SKM-1 treated with dmso at 0.1 percent for 144 hours (cell line): ENCODE data around the gene HYAL2.

ENCODE experiments used
- DNase-seq: peaks from one replicate; lab custom pipeline; 2025; ENCODE audit not compliant: unreplicated experiment; lab: John Stamatoyannopoulos, UW

HYAL2 gene

GRCh38 chr3:50350527-50351322, 28.2 kb upstream of the HYAL2 start, which contains the start of the genes CYB561D2 and NPRL2:
Gene CYB561D2, plus strand, starts transcription at chr3:50350862. Its CDS starts 572 bp downstream, at chr3:50351434.
Gene NPRL2, minus strand, starts transcription at chr3:50350775. Its CDS starts 123 bp downstream, at chr3:50350652.
- DNase-seq = peak; percentile 91

- no peak for DNase-seq
Observed at GRCh38 chr3:50350213-50350526, 27.6 kb upstream of the HYAL2 start.

GRCh38 chr3:50347187-50347813, 24.8 kb upstream of the HYAL2 start:
- peak; percentile 15 for DNase-seq

GRCh38 chr3:50345586-50346234, 23.2 kb upstream of the HYAL2 start, which contains the start of gene ZMYND10:
Gene ZMYND10, minus strand, starts transcription at chr3:50345732. Its CDS starts 153 bp downstream, at chr3:50345579.
- DNase-seq = no peak

GRCh38 chr3:50345008-50345407, 22.5 kb upstream of the HYAL2 start:
- no peak for DNase-seq

GRCh38 chr3:50342813-50343633, 20.5 kb upstream of the HYAL2 start:
- no peak for DNase-seq

GRCh38 chr3:50341996-50342650, 19.6 kb upstream of the HYAL2 start:
- DNase-seq = no peak

- no peak for DNase-seq
Observed at GRCh38 chr3:50341537-50341936, 19.0 kb upstream of the HYAL2 start.

GRCh38 chr3:50340448-50341329, 18.1 kb upstream of the HYAL2 start, which contains the start of gene RASSF1:
Gene RASSF1, minus strand, starts transcription at chr3:50340836. Its CDS starts 31 bp downstream, at chr3:50340805.
- peak; percentile 95 for DNase-seq

- DNase-seq = no peak
Observed at GRCh38 chr3:50340147-50340447, 17.6 kb upstream of the HYAL2 start.

- DNase-seq = no peak
Observed at GRCh38 chr3:50339485-50340146, 17.1 kb upstream of the HYAL2 start.

GRCh38 chr3:50338965-50339364, 16.4 kb upstream of the HYAL2 start:
- peak; percentile 44 for DNase-seq

GRCh38 chr3:50337175-50337861, 14.8 kb upstream of the HYAL2 start:
- DNase-seq = peak; percentile 98

- no peak for DNase-seq
Observed at GRCh38 chr3:50336452-50337174, 14.1 kb upstream of the HYAL2 start.

- no peak for DNase-seq
Observed at GRCh38 chr3:50334339-50335075, 12.0 kb upstream of the HYAL2 start.

GRCh38 chr3:50333744-50334328, 11.3 kb upstream of the HYAL2 start:
- no peak for DNase-seq
